Sigmoid colon (tissue), 4 donors: ENCODE data around the gene ELOVL4.

Source experiments
- POLR2A ChIP-seq, 2 donors: fragments of 450-650 bp; IDR thresholded peaks; one replicate each; pipeline ENCODE4 v1.6.1; 2016; ENCODE audit warnings: antibody characterized with exemption in 2 of 2, mild to moderate bottlenecking in 2 of 2, moderate library complexity in 2 of 2
- POLR2AphosphoS5 ChIP-seq, 4 donors: sonication (generic); formaldehyde crosslinking; IDR thresholded peaks; one replicate each; pipeline ENCODE4 v1.6.1; 2017; ENCODE audit warnings: antibody characterized with exemption in 4 of 4
- TF ChIP-seq, protein P1 (sequence below), 4 experiments: fragments of 450-650 bp in 3 of 4; fragments of 200-600 bp in 1 of 4; IDR thresholded peaks; one replicate each; pipeline ENCODE4 v1.5.1; 2016 to 2019; ENCODE audit warnings: antibody characterized with exemption in 4 of 4, mild to moderate bottlenecking in 3 of 4, moderate library complexity in 2 of 4

GRCh38 chr6:79888587-79888986 is 58.8 kb downstream of the ELOVL4 start:
- TF ChIP-seq, protein P1, sequence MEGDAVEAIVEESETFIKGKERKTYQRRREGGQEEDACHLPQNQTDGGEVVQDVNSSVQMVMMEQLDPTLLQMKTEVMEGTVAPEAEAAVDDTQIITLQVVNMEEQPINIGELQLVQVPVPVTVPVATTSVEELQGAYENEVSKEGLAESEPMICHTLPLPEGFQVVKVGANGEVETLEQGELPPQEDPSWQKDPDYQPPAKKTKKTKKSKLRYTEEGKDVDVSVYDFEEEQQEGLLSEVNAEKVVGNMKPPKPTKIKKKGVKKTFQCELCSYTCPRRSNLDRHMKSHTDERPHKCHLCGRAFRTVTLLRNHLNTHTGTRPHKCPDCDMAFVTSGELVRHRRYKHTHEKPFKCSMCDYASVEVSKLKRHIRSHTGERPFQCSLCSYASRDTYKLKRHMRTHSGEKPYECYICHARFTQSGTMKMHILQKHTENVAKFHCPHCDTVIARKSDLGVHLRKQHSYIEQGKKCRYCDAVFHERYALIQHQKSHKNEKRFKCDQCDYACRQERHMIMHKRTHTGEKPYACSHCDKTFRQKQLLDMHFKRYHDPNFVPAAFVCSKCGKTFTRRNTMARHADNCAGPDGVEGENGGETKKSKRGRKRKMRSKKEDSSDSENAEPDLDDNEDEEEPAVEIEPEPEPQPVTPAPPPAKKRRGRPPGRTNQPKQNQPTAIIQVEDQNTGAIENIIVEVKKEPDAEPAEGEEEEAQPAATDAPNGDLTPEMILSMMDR (IDR thresholded peaks at IDR 0.05) = no peak
- no peak for TF ChIP-seq POLR2A (IDR thresholded peaks at IDR 0.05)
- no peak for TF ChIP-seq POLR2AphosphoS5 (IDR thresholded peaks at IDR 0.05)
